HEK293 (cell line): ENCODE measurements around the gene SH3PXD2B.
A peak's percentile ranks its signal among the peaks of the same experiment; 100 is the strongest.

Experiments
- CTCF ChIA-PET: fragments of 350-600 bp; formaldehyde crosslinking; extraction: SDS; loops from one replicate; lab custom pipeline; 2021; ENCODE audit warnings: antibody characterized with exemption; lab: Yijun Ruan, JAX
- POLR2A ChIA-PET: fragments of 300-600 bp; formaldehyde crosslinking; extraction: SDS; loops from one replicate; lab custom pipeline; 2020; ENCODE audit warnings: antibody characterized with exemption, inconsistent platforms; lab: Yijun Ruan, JAX
- H3K27ac ChIP-seq: fragments of 200-500 bp; sonication (Bioruptor generic); 2 replicates; pipeline ENCODE4 v1.5.1; 2014; ENCODE audit warnings: low read depth, low read length, control low read depth, inconsistent platforms; ENCODE audit errors: extremely low read depth
- H3K36me3 ChIP-seq, 2 experiments: fragments of 200-500 bp in 1 of 2; sonication (Bioruptor generic) in 1 of 2; 1 replicate in 1 of 2; 2 replicates in 1 of 2; pipeline ENCODE4 v1.5.1; 2014 to 2017; ENCODE audit warnings: inconsistent platforms in 2 of 2, low read length in 2 of 2; ENCODE audit not compliant: control insufficient read depth in 2 of 2, insufficient read depth in 1 of 2
- H3K4me1 ChIP-seq: fragments of 200-500 bp; sonication (Bioruptor generic); 2 replicates; pipeline ENCODE4 v1.5.1; 2014; ENCODE audit warnings: mild to moderate bottlenecking, low read length, inconsistent platforms; ENCODE audit not compliant: control insufficient read depth, insufficient read depth
- H3K4me3 ChIP-seq: 2 replicates; pipeline ENCODE4 v1.5.1; 2011; ENCODE audit warnings: low read depth, mild to moderate bottlenecking, control low read depth, low read length, moderate library complexity
- H3K9me3 ChIP-seq: fragments of 200-500 bp; sonication (Bioruptor generic); 2 replicates; pipeline ENCODE4 v1.5.1; 2014; ENCODE audit warnings: low read depth, low read length, inconsistent platforms; ENCODE audit not compliant: control insufficient read depth, insufficient read depth
- GLIS2 ChIP-seq: fragments of 450-650 bp; formaldehyde crosslinking; IDR thresholded peaks from 2 replicates; pipeline ENCODE4 v1.5.1; 2016; ENCODE audit warnings: missing biosample characterization, missing genetic modification characterization
- KLF8 ChIP-seq: fragments of 450-650 bp; formaldehyde crosslinking; IDR thresholded peaks from 2 replicates; pipeline ENCODE4 v1.5.1; 2016; ENCODE audit warnings: missing biosample characterization, missing genetic modification characterization
- PRDM4 ChIP-seq: fragments of 450-650 bp; formaldehyde crosslinking; IDR thresholded peaks from 2 replicates; pipeline ENCODE4 v1.5.1; 2017; ENCODE audit warnings: missing biosample characterization, missing genetic modification characterization
- ZBTB48 ChIP-seq: fragments of 450-650 bp; formaldehyde crosslinking; IDR thresholded peaks from 2 replicates; pipeline ENCODE4 v1.5.1; 2016; ENCODE audit warnings: missing biosample characterization, missing genetic modification characterization
- ZFHX2 ChIP-seq: fragments of 450-650 bp; formaldehyde crosslinking; conservative IDR thresholded peaks from 2 replicates; pipeline ENCODE4 v1.5.1; 2016; ENCODE audit warnings: missing biosample characterization, missing genetic modification characterization
- ZFP3 ChIP-seq: fragments of 450-650 bp; formaldehyde crosslinking; IDR thresholded peaks from 2 replicates; pipeline ENCODE4 v1.5.1; 2016; ENCODE audit warnings: low read depth, missing biosample characterization, missing genetic modification characterization
- ZNF311 ChIP-seq: fragments of 450-650 bp; formaldehyde crosslinking; IDR thresholded peaks from 2 replicates; pipeline ENCODE4 v1.5.1; 2017; ENCODE audit warnings: missing biosample characterization, missing genetic modification characterization, borderline replicate concordance
- ZNF433 ChIP-seq: fragments of 450-650 bp; formaldehyde crosslinking; IDR thresholded peaks from 2 replicates; pipeline ENCODE4 v1.5.1; 2016; ENCODE audit warnings: missing biosample characterization, missing genetic modification characterization, low read depth
- ZNF48 ChIP-seq: fragments of 450-650 bp; formaldehyde crosslinking; IDR thresholded peaks from 2 replicates; pipeline ENCODE4 v1.5.1; 2016; ENCODE audit warnings: missing biosample characterization, missing genetic modification characterization
- ZNF518A ChIP-seq: fragments of 450-650 bp; formaldehyde crosslinking; conservative IDR thresholded peaks from 2 replicates; pipeline ENCODE4 v1.5.1; 2016; ENCODE audit warnings: low read depth, missing biosample characterization, missing genetic modification characterization
- ZNF658 ChIP-seq: fragments of 450-650 bp; formaldehyde crosslinking; IDR thresholded peaks from 2 replicates; pipeline ENCODE4; 2016; ENCODE audit warnings: missing biosample characterization, missing genetic modification characterization
- ZNF701 ChIP-seq: fragments of 450-650 bp; formaldehyde crosslinking; IDR thresholded peaks from 2 replicates; pipeline ENCODE4 v1.5.1; 2016; ENCODE audit warnings: missing biosample characterization, missing genetic modification characterization
- ZNF704 ChIP-seq: fragments of 450-650 bp; formaldehyde crosslinking; IDR thresholded peaks from 2 replicates; pipeline ENCODE4 v1.5.1; 2016; ENCODE audit warnings: missing biosample characterization, missing genetic modification characterization
- ZNF785 ChIP-seq: fragments of 450-650 bp; formaldehyde crosslinking; IDR thresholded peaks from 2 replicates; pipeline ENCODE4 v1.5.1; 2016; ENCODE audit warnings: missing biosample characterization, missing genetic modification characterization
- ZNF843 ChIP-seq: fragments of 450-650 bp; formaldehyde crosslinking; IDR thresholded peaks from 2 replicates; pipeline ENCODE4 v1.5.1; 2016; ENCODE audit warnings: missing biosample characterization, missing genetic modification characterization
- TF ChIP-seq, protein P1 (sequence below): fragments of 450-650 bp; formaldehyde crosslinking; IDR thresholded peaks from 2 replicates; pipeline ENCODE4 v1.5.1; 2017; ENCODE audit warnings: missing biosample characterization, missing genetic modification characterization
- TF ChIP-seq, protein P2 (sequence below): fragments of 450-650 bp; formaldehyde crosslinking; IDR thresholded peaks from 2 replicates; pipeline ENCODE4 v1.5.1; 2016; ENCODE audit warnings: missing biosample characterization, missing genetic modification characterization
- TF ChIP-seq, protein P3 (sequence below): fragments of 450-650 bp; formaldehyde crosslinking; IDR thresholded peaks from 2 replicates; pipeline ENCODE4 v1.5.1; 2016; ENCODE audit warnings: missing biosample characterization, missing genetic modification characterization

SH3PXD2B gene

GRCh38 chr5:172282272-172283019, 171.9 kb downstream of the SH3PXD2B start:
- 0 out of 2 replicates have a peak, but pooled peaks have one; percentile 5 for TF ChIP-seq PRDM4 (tag by site-specific recombination)
- TF ChIP-seq ZNF311 = no peak
- TF ChIP-seq GLIS2 = no peak
- TF ChIP-seq ZFP3 (tag by site-specific recombination) = peak; percentile 65
- TF ChIP-seq, protein P1, sequence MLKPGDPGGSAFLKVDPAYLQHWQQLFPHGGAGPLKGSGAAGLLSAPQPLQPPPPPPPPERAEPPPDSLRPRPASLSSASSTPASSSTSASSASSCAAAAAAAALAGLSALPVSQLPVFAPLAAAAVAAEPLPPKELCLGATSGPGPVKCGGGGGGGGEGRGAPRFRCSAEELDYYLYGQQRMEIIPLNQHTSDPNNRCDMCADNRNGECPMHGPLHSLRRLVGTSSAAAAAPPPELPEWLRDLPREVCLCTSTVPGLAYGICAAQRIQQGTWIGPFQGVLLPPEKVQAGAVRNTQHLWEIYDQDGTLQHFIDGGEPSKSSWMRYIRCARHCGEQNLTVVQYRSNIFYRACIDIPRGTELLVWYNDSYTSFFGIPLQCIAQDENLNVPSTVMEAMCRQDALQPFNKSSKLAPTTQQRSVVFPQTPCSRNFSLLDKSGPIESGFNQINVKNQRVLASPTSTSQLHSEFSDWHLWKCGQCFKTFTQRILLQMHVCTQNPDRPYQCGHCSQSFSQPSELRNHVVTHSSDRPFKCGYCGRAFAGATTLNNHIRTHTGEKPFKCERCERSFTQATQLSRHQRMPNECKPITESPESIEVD = peak; percentile 55; the same call in 1 of the 2 replicates
- TF ChIP-seq ZNF518A (tag by site-specific recombination) = no peak
- TF ChIP-seq ZNF433 (tag by site-specific recombination) = no peak
- no peak for TF ChIP-seq KLF8
- TF ChIP-seq, protein P2, sequence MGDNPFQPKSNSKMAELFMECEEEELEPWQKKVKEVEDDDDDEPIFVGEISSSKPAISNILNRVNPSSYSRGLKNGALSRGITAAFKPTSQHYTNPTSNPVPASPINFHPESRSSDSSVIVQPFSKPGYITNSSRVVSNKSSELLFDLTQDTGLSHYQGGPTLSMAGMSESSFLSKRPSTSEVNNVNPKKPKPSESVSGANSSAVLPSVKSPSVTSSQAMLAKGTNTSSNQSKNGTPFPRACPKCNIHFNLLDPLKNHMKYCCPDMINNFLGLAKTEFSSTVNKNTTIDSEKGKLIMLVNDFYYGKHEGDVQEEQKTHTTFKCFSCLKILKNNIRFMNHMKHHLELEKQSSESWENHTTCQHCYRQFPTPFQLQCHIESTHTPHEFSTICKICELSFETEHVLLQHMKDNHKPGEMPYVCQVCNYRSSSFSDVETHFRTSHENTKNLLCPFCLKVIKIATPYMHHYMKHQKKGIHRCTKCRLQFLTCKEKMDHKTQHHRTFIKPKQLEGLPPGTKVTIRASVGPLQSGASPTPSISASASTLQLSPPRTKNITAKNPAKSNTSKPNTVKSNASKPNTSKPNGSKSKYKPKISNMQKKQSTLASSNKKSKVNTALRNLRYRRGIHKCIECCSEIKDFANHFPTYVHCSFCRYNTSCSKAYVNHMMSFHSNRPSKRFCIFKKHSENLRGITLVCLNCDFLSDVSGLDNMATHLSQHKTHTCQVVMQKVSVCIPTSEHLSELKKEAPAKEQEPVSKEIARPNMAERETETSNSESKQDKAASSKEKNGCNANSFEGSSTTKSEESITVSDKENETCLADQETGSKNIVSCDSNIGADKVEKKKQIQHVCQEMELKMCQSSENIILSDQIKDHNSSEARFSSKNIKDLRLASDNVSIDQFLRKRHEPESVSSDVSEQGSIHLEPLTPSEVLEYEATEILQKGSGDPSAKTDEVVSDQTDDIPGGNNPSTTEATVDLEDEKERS (tag by site-specific recombination) = no peak
- TF ChIP-seq ZNF843 = no peak
- TF ChIP-seq, all 188 proteins: peak for 3
- Histone ChIP-seq H3K4me3 (peak overlapping the region; percentile 93), H3K36me3 (peaks cover 0 to 4% of the 10 kb centered on the region in 2 experiments; a peak in 2 of 3 replicates), H3K4me1 (peaks cover 18% of the 10 kb centered on the region), H3K9me3 (no peaks in the 10 kb centered on the region), H3K27ac (peak overlapping the region; percentile 94)
- ChIA-PET POLR2A (interaction anchor here (0.6 to 2.2 kb wide), 8 partner anchors 11 to 276 kb away, joined by 3 to 18 read pairs (median 3); partner anchors contain the start of genes FBXW11 and STK10), CTCF (interaction anchor here (0.6 to 2.1 kb wide), 13 partner anchors 11 to 1752 kb away, joined by 3 to 7 read pairs (median 3); no protein-coding TSS in a partner anchor)

DNA sequence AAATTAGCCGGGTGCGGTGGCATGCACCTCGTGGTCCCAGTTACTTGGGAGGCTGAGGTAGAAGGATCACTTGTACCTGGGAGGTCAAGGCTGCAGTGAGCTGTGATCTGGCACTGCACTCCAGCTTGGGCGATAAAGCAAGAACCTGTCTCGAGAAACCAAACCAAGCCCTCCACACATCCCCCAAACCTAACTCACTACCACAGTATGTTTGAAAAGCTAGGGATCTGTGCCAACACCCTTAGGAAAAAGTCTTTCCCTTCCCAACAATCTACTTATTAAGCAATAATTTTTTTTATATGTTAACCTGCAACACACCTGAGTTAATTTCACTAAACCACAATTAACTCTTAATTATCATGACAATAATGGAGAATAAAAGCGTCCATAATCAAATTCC, 173.0 kb downstream of the SH3PXD2B start:
- CTCF ChIA-PET = interaction anchor here (0.6 kb wide), 2 partner anchors 139 to 158 kb away, joined by 3 read pairs; no protein-coding TSS in a partner anchor
- no peak overlapping the region for H3K27ac ChIP-seq
- peak overlapping the region; percentile 3; the same call in 1 of the 2 replicates for H3K4me3 ChIP-seq
- no peaks in the 10 kb centered on the region for H3K9me3 ChIP-seq
- POLR2A ChIA-PET = no interaction called here
- peaks cover 0 to 4% of the 10 kb centered on the region in 2 experiments; a peak in 2 of 3 replicates for H3K36me3 ChIP-seq
- peaks cover 18% of the 10 kb centered on the region for H3K4me1 ChIP-seq
- no peak for TF ChIP-seq ZNF701 (tag by site-specific recombination)
- no peak for TF ChIP-seq ZNF785 (tag by site-specific recombination)
- no peak for TF ChIP-seq ZNF658
- no peak for TF ChIP-seq ZNF48 (tag by site-specific recombination)
- no peak for TF ChIP-seq ZNF704 (tag by site-specific recombination)
- TF ChIP-seq, protein P3, sequence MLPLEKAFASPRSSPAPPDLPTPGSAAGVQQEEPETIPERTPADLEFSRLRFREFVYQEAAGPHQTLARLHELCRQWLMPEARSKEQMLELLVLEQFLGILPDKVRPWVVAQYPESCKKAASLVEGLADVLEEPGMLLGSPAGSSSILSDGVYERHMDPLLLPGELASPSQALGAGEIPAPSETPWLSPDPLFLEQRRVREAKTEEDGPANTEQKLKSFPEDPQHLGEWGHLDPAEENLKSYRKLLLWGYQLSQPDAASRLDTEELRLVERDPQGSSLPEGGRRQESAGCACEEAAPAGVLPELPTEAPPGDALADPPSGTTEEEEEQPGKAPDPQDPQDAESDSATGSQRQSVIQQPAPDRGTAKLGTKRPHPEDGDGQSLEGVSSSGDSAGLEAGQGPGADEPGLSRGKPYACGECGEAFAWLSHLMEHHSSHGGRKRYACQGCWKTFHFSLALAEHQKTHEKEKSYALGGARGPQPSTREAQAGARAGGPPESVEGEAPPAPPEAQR (tag by site-specific recombination) = no peak
- no peak for TF ChIP-seq ZFHX2
- no peak for TF ChIP-seq ZBTB48 (tag by site-specific recombination)
